Left ventricle myocardium inferior (tissue), 1 donor: ENCODE results near the gene DLX4. TPM values are rescaled to one million over a fixed set of nuclear protein-coding genes. Genes with fewer than 3 reads are reported as not detected.

Experiments used
- DNase-seq: peaks from one replicate; pipeline ENCODE4 v3.0.0-alpha.2; 2020
- H3K27ac ChIP-seq: fragments of 200-600 bp; replicated peaks from 2 replicates; pipeline ENCODE4 v1.8.0; 2021
- H3K27me3 ChIP-seq: fragments of 200-600 bp; 2 replicates; pipeline ENCODE4 v1.8.0; 2021; ENCODE audit warnings: low read depth
- H3K36me3 ChIP-seq: fragments of 200-600 bp; 2 replicates; pipeline ENCODE4 v1.8.0; 2021
- H3K4me1 ChIP-seq: fragments of 200-600 bp; 2 replicates; pipeline ENCODE4 v1.8.0; 2021
- H3K4me3 ChIP-seq: fragments of 200-600 bp; 2 replicates; pipeline ENCODE4 v1.8.0; 2021; ENCODE audit warnings: mild to moderate bottlenecking, moderate library complexity
- H3K9me3 ChIP-seq: fragments of 200-600 bp; replicated peaks from 2 replicates; pipeline ENCODE4 v1.8.0; 2021
- CTCF ChIP-seq: fragments of 200-600 bp; IDR thresholded peaks from 2 replicates; pipeline ENCODE4 v1.8.0; 2021; ENCODE audit warnings: antibody characterized with exemption, mild to moderate bottlenecking, borderline replicate concordance
- intact Hi-C: fragments of 100-400 bp; cut with micrococcal nuclease; formaldehyde crosslinking; loops from one replicate; pipeline ENCODE4 v1.11.0; 2022
- total RNA-seq: library from RNA; stranded (reverse); fragmentation: NEBNext Ultra II Directional; extraction: Animal tissue kit (Norgen Biotek cat#: 25700); gene quantifications from one replicate; pipeline ENCODE4 v1.2.1, GENCODE V29; 2021
- donor health status: DM: no; HTN: yes; CAD: no; lungs with severe emphysema.

The DLX4 gene
- total RNA-seq, 1 donor from 2014 or later: not detected

- H3K4me1 ChIP-seq: peaks cover 25% of the 10 kb centered on the region
- intact Hi-C loops: no loop called here
- no peak overlapping the region for H3K27ac ChIP-seq
- H3K4me3 ChIP-seq: no peak overlapping the region
- H3K27me3 ChIP-seq: peaks cover 98% of the 10 kb centered on the region
- DNase-seq: no peak
- TF ChIP-seq CTCF: no peak
- H3K9me3 ChIP-seq: no peaks in the 10 kb centered on the region
- H3K36me3 ChIP-seq: no peaks in the 10 kb centered on the region
Observed at GRCh38 chr17:49990331-49990730, 21.3 kb downstream of the DLX4 start.

GRCh38 chr17:49990921-49991320, 21.9 kb downstream of the DLX4 start:
- no peak for DNase-seq
- Histone ChIP-seq H3K9me3 (no peaks in the 10 kb centered on the region), H3K4me1 (peaks cover 26% of the 10 kb centered on the region), H3K4me3 (no peak overlapping the region), H3K27me3 (peaks cover 98% of the 10 kb centered on the region), H3K36me3 (no peaks in the 10 kb centered on the region), H3K27ac (no peak overlapping the region)
- TF ChIP-seq CTCF: no peak
- intact Hi-C loops: no loop called here

- no peak overlapping the region for H3K4me3 ChIP-seq
- no peaks in the 10 kb centered on the region for H3K36me3 ChIP-seq
- no peaks in the 10 kb centered on the region for H3K9me3 ChIP-seq
- no peak overlapping the region for H3K27ac ChIP-seq
- DNase-seq: no peak
- TF ChIP-seq CTCF: no peak
- H3K4me1 ChIP-seq: peaks cover 26% of the 10 kb centered on the region
- intact Hi-C loops: no loop called here
- H3K27me3 ChIP-seq: peaks cover 98% of the 10 kb centered on the region
Observed at GRCh38 chr17:49991409-49991808, 22.4 kb downstream of the DLX4 start.

- Histone ChIP-seq H3K36me3 (no peaks in the 10 kb centered on the region), H3K27me3 (peaks cover 98% of the 10 kb centered on the region), H3K4me3 (no peak overlapping the region), H3K4me1 (peaks cover 34% of the 10 kb centered on the region), H3K27ac (no peak overlapping the region), H3K9me3 (no peaks in the 10 kb centered on the region)
- DNase-seq: no peak
- no peak for TF ChIP-seq CTCF
- intact Hi-C loops: no loop called here
Observed at GRCh38 chr17:49992191-49992932, 23.4 kb downstream of the DLX4 start.

GRCh38 chr17:49992933-49993422, 24.0 kb downstream of the DLX4 start:
- Histone ChIP-seq H3K27ac (no peak overlapping the region), H3K27me3 (peaks cover 98% of the 10 kb centered on the region), H3K4me3 (peak overlapping the region; percentile 64), H3K4me1 (peaks cover 34% of the 10 kb centered on the region), H3K9me3 (no peaks in the 10 kb centered on the region), H3K36me3 (no peaks in the 10 kb centered on the region)
- no peak for TF ChIP-seq CTCF
- DNase-seq: no peak
- intact Hi-C loops: no loop called here
